Stimulated activated CD8-positive, alpha-beta memory T cell treated with anti-CD3 and anti-CD28 coated beads, Interleukin-15, amount 100 ng/mL, for 48 hours (primary cell): ENCODE data around the gene MDGA2.
"Not testable (repeated sequence)": the region's sequence is repeated elsewhere in the genome, so short reads cannot be mapped to it uniquely, and the experiment has no call there.

ENCODE experiments used
- DNase-seq, 2 donors: peaks; one replicate each; pipeline ENCODE4 v3.0.0-alpha.2; 2020; ENCODE audit warnings: low read depth in 2 of 2

The MDGA2 gene

DNA sequence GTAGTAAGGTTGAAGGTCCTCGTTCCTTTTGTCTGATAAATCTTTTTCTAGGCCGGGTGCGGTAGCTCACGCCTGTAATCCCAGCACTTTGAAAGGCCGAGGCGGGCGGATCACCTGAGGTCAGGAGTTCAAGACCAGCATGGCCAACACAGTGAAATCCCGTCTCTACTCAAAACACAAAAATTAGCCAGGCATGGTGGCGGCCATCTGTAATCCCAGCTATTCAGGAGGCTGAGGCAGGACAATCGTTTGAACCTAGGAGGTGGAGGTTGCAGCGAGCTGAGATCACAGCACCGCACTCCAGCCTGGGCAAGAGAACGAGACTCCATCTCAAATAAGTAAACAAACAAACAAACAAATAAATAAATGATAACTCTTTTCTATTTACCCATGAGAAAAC is 51.3 kb downstream of the MDGA2 start:
- not testable (repeated sequence) for DNase-seq

DNA sequence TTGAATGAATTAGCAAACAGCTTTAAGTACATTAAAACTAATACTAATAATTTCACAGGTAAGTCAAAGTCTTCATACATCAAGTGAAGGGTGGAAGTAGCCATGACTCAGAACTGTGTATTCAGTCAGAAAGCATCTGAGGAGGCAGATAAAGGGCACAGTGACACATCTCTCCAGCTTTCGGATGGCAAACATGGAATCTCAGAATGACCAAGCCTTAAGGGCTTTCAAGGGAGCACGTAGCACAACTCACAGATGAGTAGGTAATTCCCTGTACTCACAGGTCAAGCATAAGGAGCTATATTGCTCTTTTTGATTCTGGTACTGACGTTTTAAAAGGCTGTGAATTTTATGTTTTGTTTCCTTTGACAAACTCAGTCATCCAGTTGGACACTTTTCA is 56.0 kb downstream of the MDGA2 start:
- DNase-seq, result no peak

DNA sequence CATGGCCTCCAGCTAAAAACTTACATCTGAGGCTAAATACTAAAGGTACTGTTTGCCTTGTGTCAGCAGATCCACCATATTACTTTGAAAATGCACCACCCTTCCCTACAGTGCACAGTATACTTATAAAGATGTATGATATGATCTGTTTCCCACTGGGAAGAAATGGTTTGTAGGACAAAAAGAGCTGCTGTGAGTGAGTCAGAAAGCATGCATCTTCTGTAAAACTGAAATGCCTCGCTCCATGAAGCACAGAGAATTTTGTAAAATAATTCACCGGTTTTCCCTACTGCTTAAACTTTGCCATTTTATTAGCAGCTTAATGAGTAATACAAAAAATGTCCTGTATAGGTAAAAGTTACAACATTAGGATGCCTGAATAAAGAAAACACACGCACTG is 68.8 kb downstream of the MDGA2 start:
- DNase-seq, result no peak

DNA sequence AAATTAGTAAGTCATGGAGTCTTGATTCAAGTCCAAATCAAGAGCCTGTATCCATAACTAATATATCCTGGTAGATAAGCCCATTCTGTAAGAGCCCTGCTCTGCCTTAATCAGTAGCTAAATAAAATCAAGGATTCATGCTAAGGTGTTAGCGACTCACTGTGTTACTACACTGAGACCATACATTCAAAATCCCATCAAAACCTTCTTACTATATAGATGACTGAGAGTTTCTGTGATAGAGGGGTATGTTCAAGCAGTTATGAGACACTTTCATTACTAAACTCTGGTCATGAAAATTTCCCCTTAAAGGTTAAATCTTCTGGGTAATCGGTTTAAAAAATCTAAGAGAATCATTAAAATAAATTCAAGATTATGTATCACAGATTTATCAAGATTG is 78.5 kb downstream of the MDGA2 start:
- no peak for DNase-seq

DNA sequence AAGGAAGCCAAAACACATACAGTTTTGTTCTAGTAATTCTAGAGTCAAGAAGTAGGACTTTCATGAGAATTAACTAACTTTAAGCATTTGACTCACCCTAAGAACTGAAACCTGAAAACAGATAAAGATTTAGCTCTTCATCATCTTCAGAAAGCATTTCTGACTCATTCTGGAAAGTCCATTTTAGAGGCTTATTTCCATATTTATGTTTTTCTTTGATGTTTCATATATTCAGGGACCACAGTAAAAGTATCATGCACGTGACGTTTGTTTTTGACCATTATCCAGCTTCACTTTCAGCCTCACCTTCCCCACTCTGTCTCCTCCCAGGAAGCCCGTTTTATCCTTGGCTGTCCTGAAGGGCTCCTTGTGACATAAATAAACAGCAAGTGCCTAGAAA is 79.2 kb downstream of the MDGA2 start:
- no peak for DNase-seq

DNA sequence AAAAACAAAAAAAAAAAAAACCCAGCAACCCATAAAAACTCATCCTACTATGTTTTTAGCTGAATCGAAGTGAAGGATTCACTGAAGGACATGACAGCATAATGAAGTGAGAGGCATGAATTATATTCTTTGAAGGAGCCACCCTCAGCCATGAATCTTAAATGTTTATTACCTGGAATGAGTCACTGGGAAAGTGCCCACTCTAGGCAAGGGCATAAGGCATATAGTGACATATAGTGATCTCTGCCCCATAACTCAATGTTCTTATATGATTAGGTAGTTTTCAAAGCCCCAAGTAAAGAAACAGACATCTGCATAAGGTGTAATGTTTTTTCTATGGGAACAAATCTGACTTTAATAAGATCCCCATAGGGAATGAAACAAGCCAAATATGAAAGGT is 79.9 kb downstream of the MDGA2 start:
- DNase-seq, result no peak

DNA sequence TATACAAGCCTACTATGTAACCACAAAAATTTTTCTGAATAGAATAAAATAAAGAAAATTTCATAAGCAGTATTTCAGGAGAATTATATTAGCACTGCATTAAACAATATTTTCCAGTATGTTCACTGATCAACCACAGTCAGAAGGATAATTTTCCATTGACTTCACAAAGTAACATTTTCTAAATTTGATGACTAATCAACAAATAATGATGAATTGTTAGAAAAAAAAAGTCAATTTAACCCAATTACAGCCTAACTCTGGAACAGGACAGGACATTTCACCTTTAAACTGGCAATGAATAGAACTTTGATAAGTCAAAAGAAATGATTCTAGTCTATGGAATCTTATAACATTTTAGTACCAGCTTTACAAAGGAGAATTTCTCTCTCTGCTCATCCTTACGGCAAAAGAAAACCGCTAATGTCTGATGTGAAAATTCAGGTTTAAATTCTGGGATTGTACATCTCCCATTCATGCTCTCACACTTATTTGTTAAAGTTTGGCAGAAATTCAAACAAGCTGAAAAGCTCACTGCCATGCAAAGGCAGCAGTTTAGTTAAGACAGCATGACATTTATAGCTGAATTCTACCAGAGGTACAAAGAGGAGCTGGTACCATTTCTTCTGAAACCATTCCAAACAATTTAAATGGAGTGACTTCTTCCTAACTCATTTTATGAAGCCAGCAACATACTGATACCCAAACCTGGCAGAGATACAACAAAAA is 84.5 kb downstream of the MDGA2 start:
- DNase-seq, result no peak

DNA sequence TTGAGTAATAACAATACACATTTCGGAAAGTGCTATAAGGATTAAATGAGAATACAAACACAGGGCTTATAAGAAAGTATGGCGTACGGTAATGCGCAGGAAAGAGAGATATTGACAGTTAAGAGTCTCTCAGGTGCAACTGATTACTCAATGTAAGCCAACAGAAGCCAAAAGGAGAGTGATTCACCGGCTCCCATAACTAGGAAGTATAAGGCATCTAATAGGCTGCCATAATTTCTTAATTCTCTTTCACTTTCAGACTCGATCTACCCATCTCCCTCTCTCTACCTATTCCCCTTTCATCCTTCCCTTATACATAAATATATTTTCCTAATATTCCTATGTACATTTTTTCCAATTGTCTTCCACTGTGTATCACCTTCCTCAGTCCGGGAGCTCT is 90.0 kb downstream of the MDGA2 start:
- no peak for DNase-seq

DNA sequence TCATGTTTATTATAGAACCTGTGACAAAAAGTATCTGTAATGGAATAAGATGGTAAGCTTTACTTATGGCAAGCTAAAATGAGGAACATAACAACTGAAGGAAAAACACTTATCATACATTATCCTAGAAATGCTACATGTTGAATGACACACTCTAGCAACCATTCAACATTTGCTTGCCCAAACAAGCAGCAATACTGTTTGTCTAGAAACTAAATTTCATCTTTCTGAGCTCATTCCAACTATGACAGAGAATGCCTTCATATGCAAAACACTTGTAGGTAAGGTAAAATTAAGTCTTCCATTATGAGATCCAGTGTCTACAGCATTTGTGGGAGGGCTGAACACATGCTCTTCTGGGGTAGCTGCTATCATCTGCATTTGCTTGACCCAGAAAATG is 108.1 kb downstream of the MDGA2 start:
- no peak for DNase-seq

DNA sequence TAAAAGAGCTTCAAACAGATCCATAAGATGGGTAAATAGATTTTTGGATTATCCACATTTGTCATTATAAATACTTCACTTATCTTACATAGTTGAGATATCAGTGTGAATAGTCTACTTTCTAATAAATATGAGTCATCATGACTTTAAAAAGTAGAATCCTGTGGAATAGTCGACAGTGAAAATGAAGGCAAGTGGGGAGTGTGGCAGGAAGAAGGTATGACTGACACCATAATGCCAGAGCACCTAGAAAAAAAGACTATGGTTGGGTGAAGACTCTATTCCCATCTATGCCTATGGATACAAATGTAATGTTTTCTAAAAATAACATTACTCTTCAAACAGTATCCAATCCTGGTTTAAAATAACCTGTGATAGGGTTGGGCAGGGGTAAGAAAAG is 117.5 kb downstream of the MDGA2 start:
- DNase-seq, result no peak

DNA sequence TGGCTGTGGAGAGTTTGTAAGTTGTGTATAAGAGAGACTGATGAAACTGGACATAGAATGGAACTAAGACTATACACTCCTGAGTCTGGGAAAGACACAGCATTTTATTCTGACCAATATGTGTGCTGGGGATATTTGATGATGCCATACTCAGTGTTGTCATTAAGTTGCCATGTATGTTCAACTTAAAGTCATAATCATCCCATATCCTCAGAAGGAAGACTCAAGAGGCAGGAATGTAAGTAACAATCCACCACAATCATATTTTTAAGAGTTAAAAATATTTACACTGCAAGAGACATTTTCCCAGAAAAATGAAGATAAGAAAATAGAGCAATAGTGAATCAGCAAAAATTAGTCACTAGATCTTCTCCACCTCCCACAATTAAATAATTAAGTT is 120.1 kb downstream of the MDGA2 start:
- no peak for DNase-seq

DNA sequence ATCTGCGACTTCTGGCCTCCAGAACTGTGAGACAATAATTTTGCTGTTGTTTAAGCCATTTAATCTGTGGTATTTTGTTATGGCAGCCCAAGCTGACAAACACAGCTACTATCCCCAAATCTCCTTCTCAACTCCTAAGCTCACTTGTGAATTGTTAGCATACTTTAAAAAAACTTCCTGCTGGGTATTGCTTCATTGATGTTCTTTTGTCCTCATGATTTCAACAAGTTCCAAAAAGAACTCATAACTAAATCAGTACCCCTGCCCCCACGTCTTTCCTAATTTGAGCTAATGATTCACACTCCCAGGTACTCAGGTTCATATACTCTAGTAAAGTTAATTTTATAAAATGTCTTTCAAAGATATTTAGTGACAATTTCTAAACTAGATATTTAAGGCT is 125.5 kb downstream of the MDGA2 start:
- no peak for DNase-seq

DNA sequence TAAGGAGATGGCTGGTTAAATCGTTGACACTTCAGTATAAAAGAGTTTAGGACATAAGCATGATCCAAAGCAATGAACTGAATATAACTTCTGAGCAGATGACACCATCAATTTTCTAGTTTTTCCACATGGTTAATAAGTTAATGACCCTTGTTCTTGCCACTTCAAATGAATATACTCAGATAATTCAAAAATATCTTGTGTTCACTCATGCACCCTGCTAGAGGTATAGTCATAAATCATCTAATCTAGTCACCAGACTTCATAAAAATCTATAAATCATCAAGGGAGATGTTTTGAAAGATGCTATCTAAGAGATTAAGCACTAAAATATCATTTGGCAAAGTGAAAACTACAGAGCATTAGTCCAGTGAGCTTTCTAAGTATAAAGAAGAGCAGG is 131.9 kb downstream of the MDGA2 start:
- no peak for DNase-seq

DNA sequence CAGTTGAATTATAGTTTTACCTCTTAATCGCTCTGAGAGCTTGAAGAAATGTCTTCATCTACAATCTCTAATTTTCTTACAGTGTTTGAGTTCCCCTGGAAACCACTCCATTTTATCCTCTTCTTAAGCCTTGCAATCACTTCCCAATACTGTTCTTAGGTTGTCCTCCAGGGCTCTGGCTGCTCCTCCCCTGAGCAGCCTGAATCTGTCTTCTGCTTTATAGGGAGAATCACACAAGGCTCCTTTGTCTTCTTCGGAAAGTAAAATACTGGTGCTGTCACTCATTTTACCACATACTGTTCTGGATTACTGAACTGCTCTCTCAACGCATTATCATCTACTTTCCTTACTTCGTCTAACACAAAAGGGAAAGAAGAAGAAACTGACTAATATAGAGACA is 133.7 kb downstream of the MDGA2 start:
- no peak for DNase-seq

DNA sequence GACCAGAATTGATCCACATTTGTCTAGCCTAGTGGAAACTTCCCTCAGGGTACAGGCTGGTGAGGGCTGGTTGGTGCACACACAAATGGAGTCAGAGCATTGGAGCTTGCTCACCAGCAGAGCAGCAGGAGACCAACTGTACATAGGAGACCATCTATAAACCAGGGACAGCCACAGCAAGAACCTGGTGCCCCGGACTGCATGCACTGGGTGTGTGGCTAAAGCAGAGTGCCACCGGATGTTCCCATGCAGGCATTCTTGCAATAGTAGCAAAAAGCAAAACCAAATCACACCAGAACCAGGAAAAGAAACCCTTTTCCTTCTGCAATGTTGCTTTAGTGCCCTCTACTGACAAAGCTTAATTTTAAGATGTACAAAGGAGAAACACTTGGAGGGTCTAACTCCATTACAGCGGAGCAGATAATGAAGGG is 136.4 kb downstream of the MDGA2 start:
- DNase-seq, result no peak

DNA sequence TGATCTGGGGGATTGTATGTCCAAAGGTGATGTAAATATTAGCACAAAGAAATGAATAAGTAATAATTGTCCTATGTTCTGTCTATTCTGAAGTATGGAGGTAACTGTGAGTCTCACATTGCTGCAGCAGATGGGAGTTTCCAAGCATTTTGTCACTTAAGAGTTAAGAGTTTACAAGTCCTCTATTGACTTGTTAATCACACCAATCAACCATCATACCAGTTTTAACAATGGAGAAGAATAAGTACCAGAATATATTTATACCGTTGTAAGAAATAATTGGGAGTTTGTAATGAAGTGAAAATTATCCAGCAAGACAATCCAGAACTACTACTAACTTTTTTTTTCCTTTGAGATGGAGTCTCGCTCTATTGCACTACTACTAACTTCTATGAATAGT is 139.1 kb downstream of the MDGA2 start:
- DNase-seq, result no peak

DNA sequence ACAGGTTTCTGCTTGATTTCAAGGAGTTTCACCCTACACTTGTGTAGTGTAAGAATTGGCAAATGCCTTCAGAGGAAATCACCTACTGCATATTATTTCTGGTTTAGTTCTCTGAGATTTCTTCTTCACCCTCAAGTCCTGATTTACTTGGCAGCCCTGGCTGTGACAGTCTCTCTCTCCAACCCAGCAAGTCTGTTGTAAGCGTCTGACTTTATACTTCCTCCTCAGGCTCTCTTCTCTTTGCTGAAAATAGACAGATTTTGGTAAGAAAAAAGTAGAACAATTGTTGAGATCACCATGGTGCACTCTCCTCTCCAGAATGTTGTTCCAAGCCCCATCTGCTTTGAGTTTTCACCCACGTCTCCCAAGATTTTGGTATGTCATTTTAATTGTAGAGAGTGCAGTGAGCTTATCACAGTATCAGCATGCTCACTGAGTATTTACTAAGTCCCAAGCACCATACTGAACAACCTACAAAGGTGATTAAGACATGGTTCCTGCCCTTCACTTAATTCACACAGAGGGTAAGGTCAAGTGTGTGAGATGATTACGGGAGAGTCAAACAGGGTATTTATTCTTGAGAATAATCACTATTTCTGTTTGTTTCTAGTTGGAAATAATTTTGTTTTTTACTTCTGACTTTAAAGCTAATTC is 148.7 kb downstream of the MDGA2 start:
- no peak for DNase-seq

DNA sequence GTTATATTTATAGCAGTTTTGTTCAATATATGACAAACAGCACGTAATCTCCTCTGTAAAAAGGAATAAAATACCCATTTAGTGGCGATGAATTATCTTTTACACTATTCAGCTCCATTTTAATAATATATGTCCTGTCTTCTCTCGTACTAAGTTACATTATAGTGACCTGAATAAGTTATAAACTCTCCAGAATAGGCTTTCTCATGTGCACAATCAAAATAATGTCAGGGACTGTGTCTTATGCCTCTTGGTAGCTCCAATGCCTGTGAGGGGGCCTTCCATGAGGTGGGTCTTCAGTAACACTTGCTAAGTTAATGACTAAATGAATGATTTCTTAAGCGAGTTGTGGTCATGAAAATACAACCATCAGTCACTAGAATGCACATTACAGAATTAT is 150.9 kb downstream of the MDGA2 start:
- DNase-seq, result no peak

DNA sequence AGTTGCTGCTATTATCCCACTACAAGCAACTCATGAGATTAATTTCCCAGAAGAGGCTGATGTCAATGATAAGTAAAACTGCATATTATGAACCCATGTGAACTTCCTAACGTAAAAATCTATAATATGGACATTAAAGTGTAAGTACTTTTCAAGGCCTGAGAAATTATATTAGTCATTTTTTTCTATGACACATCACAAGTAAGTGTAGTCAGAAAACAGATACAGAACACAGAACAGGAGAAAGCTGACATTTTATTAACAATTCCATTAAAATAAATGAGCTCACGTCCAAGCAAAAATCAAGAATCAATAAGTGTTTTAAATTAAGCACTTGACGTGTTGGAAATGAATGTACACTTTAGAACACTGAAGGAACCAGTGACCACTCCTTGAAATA is 155.0 kb downstream of the MDGA2 start:
- no peak for DNase-seq

DNA sequence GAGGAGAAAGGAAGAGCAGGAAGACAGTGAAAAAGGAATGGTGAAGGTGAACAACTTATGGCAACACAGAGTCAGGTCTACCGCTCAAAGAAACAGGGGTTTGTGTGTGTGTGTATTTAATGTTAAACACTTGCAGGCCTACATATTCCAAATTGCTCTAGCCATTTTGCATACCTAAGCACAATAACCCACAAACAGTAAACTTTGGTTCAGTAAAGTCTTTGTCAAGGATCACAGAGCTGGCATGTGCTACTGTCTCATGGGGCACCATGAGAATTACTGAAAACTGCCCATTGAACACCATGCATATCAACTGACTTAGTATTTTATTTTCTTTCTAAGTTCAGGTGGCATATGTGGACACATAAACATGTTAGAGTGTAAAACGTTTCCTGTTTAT is 163.6 kb downstream of the MDGA2 start:
- DNase-seq, result no peak

DNA sequence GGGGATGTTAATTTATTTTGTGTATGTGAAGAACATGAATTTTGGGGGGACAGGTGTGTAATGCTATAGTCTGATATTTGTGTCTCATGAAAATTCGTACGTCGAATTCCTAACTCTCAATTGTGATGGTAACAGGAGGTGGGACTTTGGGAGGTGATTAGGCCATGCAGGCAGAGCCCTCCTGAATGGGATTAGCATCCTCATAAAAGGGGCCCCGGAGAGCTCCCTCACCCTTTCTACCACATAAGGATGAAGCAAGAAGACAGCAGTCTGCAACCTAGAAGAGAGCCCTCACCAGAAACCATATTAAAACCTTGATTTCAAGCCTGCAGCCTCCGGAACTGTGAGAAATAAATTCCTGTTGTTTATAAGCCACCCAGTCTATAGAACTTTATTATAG is 165.4 kb downstream of the MDGA2 start:
- no peak for DNase-seq

DNA sequence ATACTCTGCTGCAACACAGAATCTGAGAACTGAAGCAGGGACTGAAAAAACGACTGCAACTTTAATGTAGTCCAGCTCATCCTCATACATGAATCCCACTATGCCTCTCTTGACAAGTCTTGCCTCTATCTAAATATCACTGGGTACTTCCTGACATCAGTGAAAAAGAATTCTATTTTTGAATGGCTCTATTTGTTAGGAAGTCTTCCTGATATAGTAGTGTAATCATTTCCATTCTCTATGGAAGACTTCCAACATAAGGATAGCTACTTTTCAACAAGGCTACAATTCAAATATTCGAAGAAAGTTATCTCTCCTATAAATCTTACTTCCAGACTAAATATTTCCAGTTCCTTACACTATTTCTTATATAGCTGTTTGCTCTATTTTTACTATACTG is 167.5 kb downstream of the MDGA2 start:
- DNase-seq, result no peak

DNA sequence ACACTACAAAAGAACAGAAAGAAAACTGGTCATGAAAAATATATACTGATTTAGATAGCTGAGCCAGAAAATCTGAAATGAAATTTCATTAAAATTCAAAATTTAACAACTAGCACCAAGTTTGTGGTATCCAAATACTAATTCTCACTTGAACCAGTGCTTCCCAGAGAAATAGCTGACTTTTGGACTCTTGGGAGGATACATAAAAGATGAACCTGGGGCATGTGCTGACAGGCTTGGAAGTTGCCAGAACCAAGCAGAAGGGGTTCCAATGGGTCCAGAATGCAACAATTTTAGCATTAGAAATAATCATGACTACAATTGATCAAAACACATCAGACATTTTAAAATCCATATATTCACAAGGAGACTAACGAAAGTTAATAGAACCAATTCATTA is 175.0 kb downstream of the MDGA2 start:
- DNase-seq, result no peak

DNA sequence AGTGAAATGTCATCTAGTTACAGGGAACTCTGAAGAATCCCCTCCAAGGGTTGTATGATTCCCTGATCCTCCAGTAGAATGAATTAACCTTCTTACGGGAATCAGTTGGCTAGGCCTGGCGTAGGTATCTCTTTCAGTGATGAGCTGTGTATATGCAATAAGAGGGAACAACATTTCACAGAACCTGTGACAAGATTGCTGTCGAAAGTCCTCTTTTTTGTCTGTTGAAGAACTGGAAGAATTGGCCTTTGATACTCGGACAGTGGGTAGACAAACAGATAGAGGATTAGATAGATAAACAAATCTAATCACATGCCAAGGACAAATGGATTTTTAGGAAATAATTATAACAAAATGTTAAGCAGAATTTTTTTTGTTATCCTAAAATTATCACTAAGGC is 184.6 kb downstream of the MDGA2 start:
- no peak for DNase-seq
